ENCODE data around the gene DNAH7.

DNA sequence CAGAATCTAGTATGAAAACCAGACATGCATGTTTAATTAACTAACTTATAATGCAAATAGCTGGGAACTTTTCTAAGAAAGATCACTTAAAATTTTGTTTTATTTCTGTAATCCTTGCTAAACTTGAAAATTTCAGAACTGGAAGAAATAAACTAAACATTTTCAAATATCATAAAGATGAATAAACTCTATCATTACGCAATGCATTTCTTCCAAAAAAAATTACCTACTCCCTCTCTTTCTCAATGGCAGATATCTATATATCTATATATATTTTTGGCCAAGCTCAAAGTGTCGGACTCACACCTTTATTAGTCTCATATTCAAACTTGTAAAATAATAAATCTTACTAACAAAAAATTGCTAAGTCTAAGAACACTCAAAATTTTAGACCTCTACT is 253.6 kb downstream of the DNAH7 start:
- no peak for TF ChIP-seq POLR2A (IDR thresholded peaks at IDR 0.05)
- TF ChIP-seq, protein P1, sequence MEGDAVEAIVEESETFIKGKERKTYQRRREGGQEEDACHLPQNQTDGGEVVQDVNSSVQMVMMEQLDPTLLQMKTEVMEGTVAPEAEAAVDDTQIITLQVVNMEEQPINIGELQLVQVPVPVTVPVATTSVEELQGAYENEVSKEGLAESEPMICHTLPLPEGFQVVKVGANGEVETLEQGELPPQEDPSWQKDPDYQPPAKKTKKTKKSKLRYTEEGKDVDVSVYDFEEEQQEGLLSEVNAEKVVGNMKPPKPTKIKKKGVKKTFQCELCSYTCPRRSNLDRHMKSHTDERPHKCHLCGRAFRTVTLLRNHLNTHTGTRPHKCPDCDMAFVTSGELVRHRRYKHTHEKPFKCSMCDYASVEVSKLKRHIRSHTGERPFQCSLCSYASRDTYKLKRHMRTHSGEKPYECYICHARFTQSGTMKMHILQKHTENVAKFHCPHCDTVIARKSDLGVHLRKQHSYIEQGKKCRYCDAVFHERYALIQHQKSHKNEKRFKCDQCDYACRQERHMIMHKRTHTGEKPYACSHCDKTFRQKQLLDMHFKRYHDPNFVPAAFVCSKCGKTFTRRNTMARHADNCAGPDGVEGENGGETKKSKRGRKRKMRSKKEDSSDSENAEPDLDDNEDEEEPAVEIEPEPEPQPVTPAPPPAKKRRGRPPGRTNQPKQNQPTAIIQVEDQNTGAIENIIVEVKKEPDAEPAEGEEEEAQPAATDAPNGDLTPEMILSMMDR (IDR thresholded peaks at IDR 0.05) = no peak
- TF ChIP-seq EP300 (IDR thresholded peaks at IDR 0.05) = no peak

Measured in tibial nerve (tissue), 4 donors.